Breast epithelium (tissue), 3 donors: ENCODE results near the gene SARNP.
A peak's percentile ranks its signal among the peaks of the same experiment; 100 is the strongest.

Source experiments
- CTCF ChIP-seq, 3 donors: fragments of 450-650 bp; IDR thresholded peaks; one replicate each; pipeline ENCODE4 v1.5.1; 2016 to 2017; ENCODE audit warnings: antibody characterized with exemption in 3 of 3, mild to moderate bottlenecking in 3 of 3, moderate library complexity in 3 of 3
- POLR2A ChIP-seq: fragments of 450-650 bp; IDR thresholded peaks from one replicate; pipeline ENCODE4 v1.6.1; 2016; ENCODE audit warnings: antibody characterized with exemption, mild to moderate bottlenecking, moderate library complexity
- POLR2AphosphoS5 ChIP-seq, 3 donors: sonication (generic); formaldehyde crosslinking; IDR thresholded peaks; one replicate each; pipeline ENCODE4 v1.6.1; 2017; ENCODE audit warnings: antibody characterized with exemption in 3 of 3

GRCh38 chr12:55715833-55716581, 101.5 kb downstream of the SARNP start, which contains the start of gene BLOC1S1:
- TF ChIP-seq CTCF (IDR thresholded peaks at IDR 0.05) (peak in 2 of 3 donors; percentile 10 to 31), POLR2A (no peak), POLR2AphosphoS5 (IDR thresholded peaks at IDR 0.05) (peak; percentile 92 to 98 (median 97))
